LNCaP clone FGC (cell line): ENCODE results near the gene PPT2.
"Not testable (repeated sequence)": the region's sequence is repeated elsewhere in the genome, so short reads cannot be mapped to it uniquely, and the experiment has no call there.

Experiments used
- DNase-seq: peaks from one replicate; pipeline ENCODE4 v3.0.0-alpha.2; 2011; ENCODE audit warnings: low read depth
- H3K4me3 ChIP-seq: 2 replicates; pipeline ENCODE4 v1.5.1; 2011; ENCODE audit warnings: mild to moderate bottlenecking, low read depth, low read length, control low read depth
- TF ChIP-seq, protein P1 (sequence below): IDR thresholded peaks from 2 replicates; pipeline ENCODE4 v1.5.1; 2012; ENCODE audit warnings: mild to moderate bottlenecking; ENCODE audit not compliant: control insufficient read depth, insufficient read depth; ENCODE audit errors: extremely low read depth

PPT2 gene

DNA sequence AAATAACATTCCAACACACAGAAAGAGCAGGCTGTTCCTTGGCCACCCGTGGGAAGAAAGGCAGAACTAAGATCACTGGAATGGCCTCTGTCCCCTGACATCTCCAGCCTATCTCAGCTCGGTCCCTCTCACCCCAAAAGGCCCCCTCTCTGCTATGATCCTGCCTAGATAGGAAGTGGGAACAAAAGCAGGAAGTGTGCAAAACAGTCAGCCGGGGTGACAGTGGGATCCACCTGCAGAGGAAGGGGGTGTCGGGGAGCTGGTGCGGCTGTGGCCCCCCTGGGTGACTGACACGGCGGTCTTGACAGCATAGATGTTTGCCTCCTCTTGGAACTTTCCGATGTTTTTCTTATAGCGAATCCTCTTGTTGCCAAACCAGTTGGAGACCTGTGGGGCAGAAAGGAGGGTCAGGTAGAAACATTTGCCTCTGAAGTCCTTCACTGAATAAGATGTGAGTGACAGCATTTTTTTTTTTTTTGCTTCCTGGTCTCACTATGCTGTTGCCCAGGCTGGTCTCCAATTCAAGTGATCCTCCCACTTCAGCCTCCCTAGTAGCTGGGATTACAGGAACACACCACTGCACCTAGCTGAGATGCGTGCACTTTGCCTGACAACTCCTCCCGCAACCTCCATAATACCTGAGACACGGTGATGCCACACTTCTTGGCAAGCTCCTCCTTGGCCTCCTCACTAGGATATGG lies 33.2 kb downstream of the PPT2 start:
- no peak overlapping the region for H3K4me3 ChIP-seq
- TF ChIP-seq, protein P1, sequence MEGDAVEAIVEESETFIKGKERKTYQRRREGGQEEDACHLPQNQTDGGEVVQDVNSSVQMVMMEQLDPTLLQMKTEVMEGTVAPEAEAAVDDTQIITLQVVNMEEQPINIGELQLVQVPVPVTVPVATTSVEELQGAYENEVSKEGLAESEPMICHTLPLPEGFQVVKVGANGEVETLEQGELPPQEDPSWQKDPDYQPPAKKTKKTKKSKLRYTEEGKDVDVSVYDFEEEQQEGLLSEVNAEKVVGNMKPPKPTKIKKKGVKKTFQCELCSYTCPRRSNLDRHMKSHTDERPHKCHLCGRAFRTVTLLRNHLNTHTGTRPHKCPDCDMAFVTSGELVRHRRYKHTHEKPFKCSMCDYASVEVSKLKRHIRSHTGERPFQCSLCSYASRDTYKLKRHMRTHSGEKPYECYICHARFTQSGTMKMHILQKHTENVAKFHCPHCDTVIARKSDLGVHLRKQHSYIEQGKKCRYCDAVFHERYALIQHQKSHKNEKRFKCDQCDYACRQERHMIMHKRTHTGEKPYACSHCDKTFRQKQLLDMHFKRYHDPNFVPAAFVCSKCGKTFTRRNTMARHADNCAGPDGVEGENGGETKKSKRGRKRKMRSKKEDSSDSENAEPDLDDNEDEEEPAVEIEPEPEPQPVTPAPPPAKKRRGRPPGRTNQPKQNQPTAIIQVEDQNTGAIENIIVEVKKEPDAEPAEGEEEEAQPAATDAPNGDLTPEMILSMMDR, result no peak
- no peak for DNase-seq

DNA sequence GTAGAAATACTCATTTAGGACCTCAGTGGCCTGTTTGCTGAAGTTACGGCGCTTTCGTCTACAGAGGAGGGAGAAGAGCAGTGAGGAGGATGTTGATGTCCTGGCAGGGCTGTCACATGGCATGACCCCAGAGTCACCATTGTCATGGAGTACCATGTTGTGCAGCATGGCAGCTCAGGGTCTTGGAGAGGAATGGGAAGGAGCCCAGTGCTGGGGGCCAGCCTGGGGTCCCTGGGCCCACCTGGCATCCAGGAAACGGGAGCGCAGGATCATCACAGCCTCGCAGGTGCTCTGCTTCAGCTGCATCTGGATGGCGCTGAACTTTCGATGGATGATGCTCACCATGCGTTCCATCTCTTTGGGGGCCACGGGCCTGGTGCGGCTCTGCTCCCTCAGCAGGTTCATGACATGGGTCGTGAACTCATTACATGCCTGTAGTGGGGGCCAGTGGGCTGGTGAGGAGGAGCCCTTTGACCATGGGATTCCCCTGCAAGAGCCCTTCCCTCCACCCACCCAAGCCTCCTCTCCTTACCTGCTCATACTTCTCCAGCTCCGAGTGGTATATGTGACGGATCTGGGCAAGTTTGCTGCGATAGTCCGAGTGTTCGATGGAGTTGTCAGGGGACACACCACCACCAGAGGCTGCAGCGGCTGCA lies 33.9 kb downstream of the PPT2 start:
- H3K4me3 ChIP-seq, DNase-seq: not testable (repeated sequence)

DNA sequence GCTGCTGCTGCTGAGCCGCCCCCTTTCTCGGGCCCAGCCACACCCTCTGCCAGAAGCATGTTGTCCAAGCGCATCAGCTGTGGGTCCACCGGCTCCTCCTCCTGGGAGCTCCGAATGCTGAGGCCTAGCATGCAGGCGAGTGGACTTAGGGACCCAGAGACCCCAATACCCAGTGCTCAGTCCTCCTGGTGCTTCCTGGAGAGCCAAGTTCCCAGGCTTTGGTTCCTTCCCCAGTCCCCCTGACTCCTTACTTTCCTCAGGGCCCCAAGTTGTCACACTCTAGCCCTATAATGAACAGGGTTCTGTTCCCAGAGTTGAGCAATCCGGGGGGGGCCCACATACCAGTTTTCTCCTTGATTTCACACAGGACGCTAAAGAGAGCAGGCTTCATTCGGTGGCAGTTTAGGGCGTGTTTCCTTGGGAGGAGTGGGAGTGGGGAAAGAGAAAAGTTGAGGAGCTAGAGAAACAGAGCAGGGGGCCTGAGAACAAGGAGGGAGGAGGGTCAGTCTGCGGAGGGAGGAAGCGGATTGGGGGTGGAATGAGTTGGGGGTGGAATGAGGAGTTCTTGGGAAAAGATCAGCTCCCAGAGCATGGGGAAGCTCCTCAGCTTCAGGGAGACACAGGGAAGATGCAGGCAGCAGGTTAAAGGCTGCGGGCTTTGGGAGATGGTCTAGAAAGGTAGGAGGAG lies 34.6 kb downstream of the PPT2 start:
- TF ChIP-seq, protein P1, result no peak
- peak overlapping the region; percentile 76 for H3K4me3 ChIP-seq
- no peak for DNase-seq

DNA sequence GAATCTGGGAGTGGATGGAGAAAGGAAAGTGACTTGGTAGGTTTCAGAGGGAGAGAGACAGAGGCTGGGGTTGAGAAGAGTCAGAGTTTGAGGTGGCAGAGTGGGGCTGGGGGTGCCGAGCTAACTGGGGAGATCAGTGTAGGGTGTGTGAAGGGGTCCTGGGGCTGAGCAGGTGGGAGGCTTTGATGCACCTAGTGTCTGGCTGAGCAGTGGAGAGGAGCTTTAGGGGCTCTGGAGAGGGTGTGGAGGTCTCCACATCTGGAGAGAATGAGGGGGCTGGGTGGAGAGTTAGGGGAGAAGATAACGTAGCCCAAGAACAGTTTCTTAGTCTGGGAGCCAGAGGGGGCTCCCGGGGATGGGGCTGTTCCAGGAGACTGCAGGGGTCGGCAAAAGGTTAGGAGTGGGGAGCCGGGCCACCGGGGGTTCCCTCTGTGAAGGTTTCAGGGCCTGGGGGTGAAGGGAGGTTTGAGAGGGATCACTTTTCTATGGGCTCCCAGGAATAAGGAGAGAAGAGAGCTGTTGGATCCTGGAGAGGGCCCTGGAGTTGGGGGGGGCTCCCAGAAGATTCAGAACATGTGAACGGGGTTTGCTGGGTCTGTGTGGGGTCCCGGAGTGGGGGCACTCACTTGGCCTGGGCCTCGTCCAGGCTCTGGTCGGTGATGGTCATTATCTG lies 35.3 kb downstream of the PPT2 start:
- no peak for DNase-seq
- TF ChIP-seq, protein P1, result no peak
- peak overlapping the region; percentile 76 for H3K4me3 ChIP-seq

DNA sequence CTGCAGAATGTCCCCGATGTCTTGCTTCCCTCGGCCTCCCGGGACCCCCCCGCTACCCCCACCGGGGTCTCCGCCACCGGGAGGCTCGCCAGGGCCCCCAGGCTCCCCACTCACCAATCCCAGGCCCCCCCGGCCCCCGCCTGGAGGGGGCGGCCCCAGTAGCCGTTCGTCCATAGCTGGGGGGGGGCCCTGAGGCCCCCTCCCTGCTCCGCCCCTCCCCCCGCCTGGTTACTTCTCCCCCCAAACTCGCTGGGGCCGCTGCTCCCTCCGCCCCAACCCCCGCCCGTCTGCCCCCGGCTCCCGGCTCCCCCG lies 35.8 kb downstream of the PPT2 start:
- H3K4me3 ChIP-seq, result peak overlapping the region; percentile 76
- TF ChIP-seq, protein P1, result no peak
- DNase-seq, result no peak

DNA sequence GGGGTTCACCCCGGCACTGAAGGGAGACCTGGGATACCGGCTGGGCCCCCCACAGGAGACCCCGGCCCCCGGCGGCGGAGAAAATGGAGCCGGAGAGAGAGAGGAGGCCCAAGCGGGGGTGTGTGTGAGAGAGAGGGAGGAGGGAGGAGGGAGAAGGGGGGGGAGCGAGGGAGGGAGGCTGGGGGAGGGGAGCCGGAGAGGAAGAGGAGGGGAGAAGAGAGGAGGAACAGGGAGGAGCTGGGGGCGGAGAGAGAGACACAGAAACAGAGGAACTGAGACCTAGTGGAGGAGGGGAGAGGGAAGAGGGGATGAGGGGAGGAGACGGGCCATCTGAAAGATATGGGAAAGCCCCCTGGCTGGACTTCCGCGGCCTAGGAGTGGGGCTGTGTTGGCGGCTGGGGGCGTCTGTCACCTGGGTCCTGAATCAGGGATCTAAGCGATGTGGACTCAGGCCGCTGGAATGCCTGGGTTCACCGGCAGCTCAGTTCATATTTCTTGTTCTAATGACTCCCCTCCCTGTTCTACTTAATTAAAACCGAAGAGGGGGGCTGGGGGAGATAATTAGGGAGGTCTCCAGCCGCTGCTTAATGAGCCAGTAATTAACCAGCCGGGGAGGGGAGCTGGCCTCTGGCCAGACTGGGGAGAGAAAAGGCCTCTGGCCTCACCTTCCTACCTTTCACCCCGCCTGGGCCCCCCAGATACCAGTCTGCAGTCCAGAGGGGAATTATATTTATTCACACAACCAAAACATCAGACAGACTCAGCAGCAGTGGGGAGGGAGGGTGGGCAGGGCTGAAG lies 36.3 kb downstream of the PPT2 start, which contains the start of gene PBX2:
PBX2 (minus strand) TSS at position 149 of the 798 bp plus-strand sequence. CDS start 287 bp downstream, outside the sequence.
- peak within 1 kb of the TSS; percentile 76 for H3K4me3 ChIP-seq
- peak; percentile 62 for DNase-seq
- TF ChIP-seq, protein P1, result no peak
